Measurements from ENCODE around the gene OR9Q1. TPM values are rescaled to one million over a fixed set of nuclear protein-coding genes. Genes with fewer than 3 reads are reported as not detected.

Gene OR9Q1
- polyA plus RNA-seq, 1 donor from 2014 or later: not detected

DNA sequence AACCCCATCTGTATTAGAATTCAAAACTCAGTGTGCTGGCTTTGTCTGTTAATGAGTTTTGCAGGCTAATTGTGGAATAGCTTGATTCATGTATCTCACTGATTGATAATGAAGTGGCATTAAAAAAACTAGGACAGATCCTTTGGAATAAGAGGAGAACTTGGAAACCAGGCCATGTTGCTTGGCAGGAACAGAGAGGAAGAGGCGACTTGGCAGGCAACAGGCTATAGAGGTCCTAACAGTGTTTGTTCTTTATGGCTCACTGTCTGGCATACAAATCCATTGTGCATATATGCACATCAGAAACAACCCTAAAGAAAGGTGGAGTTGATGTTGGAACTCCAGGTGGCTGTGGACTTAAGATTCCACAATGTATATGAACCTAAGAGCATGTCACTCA lies 119.1 kb downstream of the OR9Q1 start:
- H3K9me3 ChIP-seq (ENCODE audit: low read length): no peaks in the 10 kb centered on the region
- TF ChIP-seq, protein P1, sequence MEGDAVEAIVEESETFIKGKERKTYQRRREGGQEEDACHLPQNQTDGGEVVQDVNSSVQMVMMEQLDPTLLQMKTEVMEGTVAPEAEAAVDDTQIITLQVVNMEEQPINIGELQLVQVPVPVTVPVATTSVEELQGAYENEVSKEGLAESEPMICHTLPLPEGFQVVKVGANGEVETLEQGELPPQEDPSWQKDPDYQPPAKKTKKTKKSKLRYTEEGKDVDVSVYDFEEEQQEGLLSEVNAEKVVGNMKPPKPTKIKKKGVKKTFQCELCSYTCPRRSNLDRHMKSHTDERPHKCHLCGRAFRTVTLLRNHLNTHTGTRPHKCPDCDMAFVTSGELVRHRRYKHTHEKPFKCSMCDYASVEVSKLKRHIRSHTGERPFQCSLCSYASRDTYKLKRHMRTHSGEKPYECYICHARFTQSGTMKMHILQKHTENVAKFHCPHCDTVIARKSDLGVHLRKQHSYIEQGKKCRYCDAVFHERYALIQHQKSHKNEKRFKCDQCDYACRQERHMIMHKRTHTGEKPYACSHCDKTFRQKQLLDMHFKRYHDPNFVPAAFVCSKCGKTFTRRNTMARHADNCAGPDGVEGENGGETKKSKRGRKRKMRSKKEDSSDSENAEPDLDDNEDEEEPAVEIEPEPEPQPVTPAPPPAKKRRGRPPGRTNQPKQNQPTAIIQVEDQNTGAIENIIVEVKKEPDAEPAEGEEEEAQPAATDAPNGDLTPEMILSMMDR (IDR thresholded peaks at IDR 0.05; ENCODE audit: poor library complexity, severe bottlenecking): no peak
- TF ChIP-seq POLR2AphosphoS5 (IDR thresholded peaks at IDR 0.05) (no peak), EP300 (conservative IDR thresholded peaks at IDR 0.05; ENCODE audit: poor library complexity, severe bottlenecking) (no peak), TAF1 (IDR thresholded peaks at IDR 0.05; ENCODE audit: low read depth) (no peak), MXI1 (conservative IDR thresholded peaks at IDR 0.05; ENCODE audit: poor library complexity, severe bottlenecking) (no peak), RAD21 (conservative IDR thresholded peaks at IDR 0.05) (no peak), SMC3 (conservative IDR thresholded peaks at IDR 0.05; ENCODE audit: poor library complexity) (no peak), EZH2 (IDR thresholded peaks at IDR 0.05; ENCODE audit: borderline replicate concordance, insufficient read depth, low read length, poor library complexity, severe bottlenecking) (no peak)
- TF ChIP-seq, protein P2, sequence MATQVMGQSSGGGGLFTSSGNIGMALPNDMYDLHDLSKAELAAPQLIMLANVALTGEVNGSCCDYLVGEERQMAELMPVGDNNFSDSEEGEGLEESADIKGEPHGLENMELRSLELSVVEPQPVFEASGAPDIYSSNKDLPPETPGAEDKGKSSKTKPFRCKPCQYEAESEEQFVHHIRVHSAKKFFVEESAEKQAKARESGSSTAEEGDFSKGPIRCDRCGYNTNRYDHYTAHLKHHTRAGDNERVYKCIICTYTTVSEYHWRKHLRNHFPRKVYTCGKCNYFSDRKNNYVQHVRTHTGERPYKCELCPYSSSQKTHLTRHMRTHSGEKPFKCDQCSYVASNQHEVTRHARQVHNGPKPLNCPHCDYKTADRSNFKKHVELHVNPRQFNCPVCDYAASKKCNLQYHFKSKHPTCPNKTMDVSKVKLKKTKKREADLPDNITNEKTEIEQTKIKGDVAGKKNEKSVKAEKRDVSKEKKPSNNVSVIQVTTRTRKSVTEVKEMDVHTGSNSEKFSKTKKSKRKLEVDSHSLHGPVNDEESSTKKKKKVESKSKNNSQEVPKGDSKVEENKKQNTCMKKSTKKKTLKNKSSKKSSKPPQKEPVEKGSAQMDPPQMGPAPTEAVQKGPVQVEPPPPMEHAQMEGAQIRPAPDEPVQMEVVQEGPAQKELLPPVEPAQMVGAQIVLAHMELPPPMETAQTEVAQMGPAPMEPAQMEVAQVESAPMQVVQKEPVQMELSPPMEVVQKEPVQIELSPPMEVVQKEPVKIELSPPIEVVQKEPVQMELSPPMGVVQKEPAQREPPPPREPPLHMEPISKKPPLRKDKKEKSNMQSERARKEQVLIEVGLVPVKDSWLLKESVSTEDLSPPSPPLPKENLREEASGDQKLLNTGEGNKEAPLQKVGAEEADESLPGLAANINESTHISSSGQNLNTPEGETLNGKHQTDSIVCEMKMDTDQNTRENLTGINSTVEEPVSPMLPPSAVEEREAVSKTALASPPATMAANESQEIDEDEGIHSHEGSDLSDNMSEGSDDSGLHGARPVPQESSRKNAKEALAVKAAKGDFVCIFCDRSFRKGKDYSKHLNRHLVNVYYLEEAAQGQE (IDR thresholded peaks at IDR 0.05; ENCODE audit: borderline replicate concordance): no peak
- H3F3A ChIP-seq (ENCODE audit: insufficient read depth, low read length, poor library complexity, severe bottlenecking): no peaks in the 10 kb centered on the region

DNA sequence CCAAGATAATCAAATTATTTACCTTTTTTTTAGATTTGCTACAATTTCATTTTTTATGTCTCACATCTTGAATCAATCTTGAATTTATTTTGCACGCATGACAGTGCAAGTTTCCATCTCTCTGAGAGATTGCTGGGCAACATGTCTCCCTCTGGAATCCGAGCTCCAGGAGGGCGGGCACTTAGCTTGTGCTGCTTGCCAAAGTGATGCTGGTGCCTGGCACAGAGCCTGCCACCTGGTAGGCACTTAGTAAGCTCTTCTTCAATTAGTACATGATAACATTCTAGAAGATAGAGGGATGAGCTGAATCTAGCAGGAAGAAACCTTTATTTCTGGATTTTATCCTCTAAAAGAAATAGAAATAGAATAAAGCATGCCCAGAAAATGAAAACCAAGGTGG lies 129.1 kb downstream of the OR9Q1 start:
- no peaks in the 10 kb centered on the region for H3K9me2 ChIP-seq (ENCODE audit: insufficient read depth, low read length)
- TF ChIP-seq, protein P1 (IDR thresholded peaks at IDR 0.05; ENCODE audit: poor library complexity, severe bottlenecking): no peak
- TF ChIP-seq POLR2AphosphoS5 (IDR thresholded peaks at IDR 0.05) (no peak), EP300 (conservative IDR thresholded peaks at IDR 0.05; ENCODE audit: poor library complexity, severe bottlenecking) (no peak), RAD21 (conservative IDR thresholded peaks at IDR 0.05) (no peak), EZH2 (IDR thresholded peaks at IDR 0.05; ENCODE audit: borderline replicate concordance, insufficient read depth, low read length, poor library complexity, severe bottlenecking) (no peak), MXI1 (conservative IDR thresholded peaks at IDR 0.05; ENCODE audit: poor library complexity, severe bottlenecking) (no peak), TAF1 (IDR thresholded peaks at IDR 0.05; ENCODE audit: low read depth) (no peak), SMC3 (conservative IDR thresholded peaks at IDR 0.05; ENCODE audit: poor library complexity) (no peak)
- TF ChIP-seq, protein P2 (IDR thresholded peaks at IDR 0.05; ENCODE audit: borderline replicate concordance): no peak
- H3K9me3 ChIP-seq (ENCODE audit: low read length): no peaks in the 10 kb centered on the region
- no peaks in the 10 kb centered on the region for H4K20me1 ChIP-seq (ENCODE audit: insufficient read depth)
- no peak overlapping the region for H2AFZ ChIP-seq (ENCODE audit: low read depth, low read length)
- no peaks in the 10 kb centered on the region for H3K79me2 ChIP-seq (replicated peaks; ENCODE audit: insufficient read depth, low read length)
- no peak overlapping the region for H3K27ac ChIP-seq (ENCODE audit: low read length)
- H3F3A ChIP-seq (ENCODE audit: insufficient read depth, low read length, poor library complexity, severe bottlenecking): no peaks in the 10 kb centered on the region
- H3K27me3 ChIP-seq (ENCODE audit: insufficient read depth, low read depth, low read length): no peaks in the 10 kb centered on the region
- no peaks in the 10 kb centered on the region for H3K36me3 ChIP-seq (ENCODE audit: insufficient read depth, low read length)
- H3K4me2 ChIP-seq (ENCODE audit: low read length): no peak overlapping the region
- H3K4me3 ChIP-seq (ENCODE audit: low read length): no peak overlapping the region
- H3K9ac ChIP-seq (ENCODE audit: low read length): no peak overlapping the region

More for the DNA sequence above, 119.1 kb downstream of the OR9Q1 start:
- no peak overlapping the region for H3K4me3 ChIP-seq (ENCODE audit: low read length)
- H3K9ac ChIP-seq (ENCODE audit: low read length): no peak overlapping the region
- no peaks in the 10 kb centered on the region for H3K9me2 ChIP-seq (ENCODE audit: insufficient read depth, low read length)
- no peaks in the 10 kb centered on the region for H3K27me3 ChIP-seq (ENCODE audit: insufficient read depth, low read depth, low read length)
- H3K79me2 ChIP-seq (replicated peaks; ENCODE audit: insufficient read depth, low read length): no peaks in the 10 kb centered on the region
- no peaks in the 10 kb centered on the region for H4K20me1 ChIP-seq (ENCODE audit: insufficient read depth)
- no peaks in the 10 kb centered on the region for H3K36me3 ChIP-seq (ENCODE audit: insufficient read depth, low read length)
- no peak overlapping the region for H3K27ac ChIP-seq (ENCODE audit: low read length)
- H3K4me2 ChIP-seq (ENCODE audit: low read length): no peak overlapping the region
- H2AFZ ChIP-seq (ENCODE audit: low read depth, low read length): no peak overlapping the region

Measured in neural cell (in vitro differentiated cells).